22Rv1 (cell line): ENCODE measurements around the gene AP3S2.
"Not testable (repeated sequence)": the region's sequence is repeated elsewhere in the genome, so short reads cannot be mapped to it uniquely, and the experiment has no call there.

Source experiments
- H3K27ac ChIP-seq: fragments of 450-650 bp; 2 replicates; pipeline ENCODE4 v1.5.1; 2017
- CTCF ChIP-seq: fragments of 450-650 bp; IDR thresholded peaks from 2 replicates; pipeline ENCODE4 v1.5.1; 2017; ENCODE audit warnings: mild to moderate bottlenecking
- ZFX ChIP-seq: fragments of 450-650 bp; IDR thresholded peaks from 2 replicates; pipeline ENCODE4 v1.6.1; 2017; ENCODE audit warnings: antibody characterized with exemption, borderline replicate concordance

The AP3S2 gene

GRCh38 chr15:89893696-89894447 lies at the start of gene AP3S2:
AP3S2 (minus strand) TSS chr15:89893994; CDS start chr15:89893949, 45 bp downstream.
- H3K27ac ChIP-seq, result peak within 1 kb of the TSS; percentile 97
- TF ChIP-seq CTCF (no peak), ZFX (no peak)

DNA sequence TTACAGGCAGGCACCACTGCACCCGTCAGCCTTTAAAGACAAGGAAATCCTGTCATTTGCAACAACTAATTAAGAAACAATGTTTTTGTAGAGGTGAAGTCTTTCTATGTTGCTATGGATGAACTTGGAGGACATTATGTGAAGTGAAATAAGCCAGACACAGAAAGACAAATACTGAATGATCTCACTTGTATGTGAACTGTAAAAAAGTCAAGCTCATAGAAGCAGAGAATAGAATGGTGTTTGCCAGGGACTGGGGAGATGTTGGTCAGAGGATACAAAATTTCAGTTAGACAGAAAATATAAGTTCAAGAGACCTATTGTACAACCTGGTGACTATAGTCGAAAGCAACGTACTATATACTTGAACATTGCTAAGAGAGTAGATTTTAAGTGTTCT lies 46.1 kb upstream of the AP3S2 start:
- no peak for TF ChIP-seq ZFX
- TF ChIP-seq CTCF, result no peak

GRCh38 chr15:89939377-89939776 lies 45.6 kb upstream of the AP3S2 start:
- not testable (repeated sequence) for H3K27ac ChIP-seq

More for the DNA sequence above, 46.1 kb upstream of the AP3S2 start:
- H3K27ac ChIP-seq, result no peak overlapping the region

DNA sequence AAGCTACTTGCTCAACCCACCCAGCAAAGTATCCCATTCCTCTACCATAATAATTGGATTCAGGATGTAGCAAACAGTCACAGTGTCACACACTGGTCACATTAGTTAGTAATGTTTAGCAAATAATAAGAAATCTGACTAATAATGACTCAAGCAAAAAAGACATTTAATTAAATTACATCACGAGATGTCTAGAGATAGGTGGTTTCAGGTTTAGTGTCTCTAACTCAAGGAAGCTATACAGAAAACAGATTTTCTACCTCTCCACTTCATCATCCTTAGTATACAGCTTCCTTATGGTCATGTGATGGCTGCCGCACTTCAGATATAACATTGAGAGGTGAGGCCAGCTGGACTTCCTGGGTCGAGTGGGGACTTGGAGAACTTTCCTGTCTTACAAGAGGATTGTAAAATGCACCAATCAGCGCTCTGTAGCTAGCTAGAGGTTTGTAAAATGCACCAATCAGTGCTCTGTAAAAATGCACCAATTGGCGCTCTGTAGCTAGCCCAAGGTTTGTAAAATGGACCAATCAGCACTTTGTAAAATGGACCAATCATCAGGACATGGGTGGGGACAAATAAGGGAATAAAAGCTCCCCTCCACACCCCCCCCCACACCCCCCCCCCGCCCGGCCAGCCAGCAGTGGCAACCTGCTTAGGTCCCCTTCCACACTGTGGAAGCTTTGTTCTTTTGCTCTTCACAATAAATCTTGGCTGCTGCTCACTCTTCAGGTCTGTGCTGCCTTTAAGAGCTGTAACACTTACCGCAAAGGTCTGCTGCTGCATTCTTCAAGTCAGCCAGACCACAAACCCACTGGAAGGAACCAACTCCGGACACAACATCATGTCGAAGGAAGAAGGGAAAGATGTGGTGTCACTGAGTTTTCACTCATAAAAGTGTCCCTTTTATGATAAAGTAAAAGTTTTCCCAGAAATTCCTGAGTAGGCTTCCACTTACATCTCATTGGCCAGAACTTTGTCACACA lies 43.9 kb upstream of the AP3S2 start:
- no peak for TF ChIP-seq CTCF
- no peak for TF ChIP-seq ZFX
- H3K27ac ChIP-seq, result no peak overlapping the region

DNA sequence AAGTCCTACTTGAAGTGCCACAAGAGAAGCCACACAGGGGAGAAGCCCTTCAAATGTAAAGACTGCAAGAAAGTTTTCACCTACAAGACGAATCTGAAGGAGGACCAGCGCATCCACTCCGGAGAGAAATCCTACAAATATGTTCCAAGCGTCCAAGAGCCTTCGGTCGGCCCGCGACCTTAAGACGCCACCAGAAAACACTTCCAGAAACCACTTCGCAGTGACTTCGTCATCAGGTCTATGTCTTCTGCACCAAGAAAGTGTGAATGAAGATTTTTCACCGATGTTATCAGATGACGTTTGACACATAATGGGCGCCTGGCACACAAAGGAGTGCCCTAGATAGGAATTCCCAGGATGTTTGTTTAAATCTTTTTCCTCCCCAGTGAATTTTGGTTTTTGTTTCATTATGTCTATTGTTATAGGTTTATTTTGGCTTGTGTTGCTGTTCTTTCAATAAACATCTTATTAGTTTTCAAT lies 43.0 kb upstream of the AP3S2 start:
- no peak for TF ChIP-seq CTCF
- TF ChIP-seq ZFX, result no peak
- no peak overlapping the region for H3K27ac ChIP-seq

- TF ChIP-seq CTCF (no peak), ZFX (no peak)
- no peak overlapping the region for H3K27ac ChIP-seq
Observed at GRCh38 chr15:89936051-89936785, 42.4 kb upstream of the AP3S2 start.

GRCh38 chr15:89932880-89933279 lies 39.1 kb upstream of the AP3S2 start:
- TF ChIP-seq ZFX (no peak), CTCF (no peak)
- no peak overlapping the region for H3K27ac ChIP-seq
